ENCODE measurements around the gene CHIA.

Gene CHIA

GRCh38 chr1:111290630-111291029, at the start of gene CHIA:
Gene CHIA (plus strand): TSS chr1:111290851. CDS start chr1:111310468, 19,617 bp downstream.
- in situ Hi-C loops (cut with HindIII; ENCODE audit: low pct_ligation_motif_present, low pct_unique_long_range_greater_than_20kb, low sequenced_read_pairs) = no loop called here
- DNase-seq = peak; percentile 52

GRCh38 chr1:111241797-111242196, 48.9 kb upstream of the CHIA start:
- no peak for DNase-seq
- in situ Hi-C loops (cut with HindIII; ENCODE audit: low pct_ligation_motif_present, low pct_unique_long_range_greater_than_20kb, low sequenced_read_pairs) = no loop called here

GRCh38 chr1:111242805-111243523, 47.7 kb upstream of the CHIA start:
- in situ Hi-C loops (cut with HindIII; ENCODE audit: low pct_ligation_motif_present, low pct_unique_long_range_greater_than_20kb, low sequenced_read_pairs) = no loop called here

GRCh38 chr1:111247125-111247838, 43.4 kb upstream of the CHIA start:
- in situ Hi-C loops (cut with HindIII; ENCODE audit: low pct_ligation_motif_present, low pct_unique_long_range_greater_than_20kb, low sequenced_read_pairs) = no loop called here
- DNase-seq = no peak

More at GRCh38 chr1:111242805-111243523, 47.7 kb upstream of the CHIA start:
- DNase-seq = no peak

GRCh38 chr1:111249960-111250359, 40.7 kb upstream of the CHIA start:
- in situ Hi-C loops (cut with HindIII; ENCODE audit: low pct_ligation_motif_present, low pct_unique_long_range_greater_than_20kb, low sequenced_read_pairs) = no loop called here
- DNase-seq = no peak

DNA sequence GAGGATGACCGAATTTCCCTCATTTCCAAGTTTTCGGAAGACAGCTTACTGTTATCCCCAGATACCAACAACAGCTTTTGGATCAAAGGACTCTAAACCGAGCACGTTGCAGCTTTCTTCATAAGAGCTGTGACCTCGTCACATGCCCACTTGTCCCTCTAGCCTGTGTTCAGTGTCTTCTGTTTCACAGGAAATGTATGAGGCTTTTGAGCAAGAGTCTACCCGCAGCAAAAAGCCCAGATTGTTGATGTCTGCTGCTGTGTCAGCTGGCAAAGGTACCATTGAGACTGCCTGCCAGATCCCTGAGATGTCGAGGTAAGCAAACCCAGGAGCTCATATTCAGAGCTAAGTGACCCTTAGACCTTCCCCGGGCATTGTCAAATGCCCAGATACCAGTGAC, 39.1 kb upstream of the CHIA start:
- DNase-seq = no peak
- in situ Hi-C loops (cut with HindIII; ENCODE audit: low pct_ligation_motif_present, low pct_unique_long_range_greater_than_20kb, low sequenced_read_pairs) = no loop called here

GRCh38 chr1:111252786-111253185, 37.9 kb upstream of the CHIA start:
- DNase-seq = peak; percentile 4
- in situ Hi-C loops (cut with HindIII; ENCODE audit: low pct_ligation_motif_present, low pct_unique_long_range_greater_than_20kb, low sequenced_read_pairs) = no loop called here

DNA sequence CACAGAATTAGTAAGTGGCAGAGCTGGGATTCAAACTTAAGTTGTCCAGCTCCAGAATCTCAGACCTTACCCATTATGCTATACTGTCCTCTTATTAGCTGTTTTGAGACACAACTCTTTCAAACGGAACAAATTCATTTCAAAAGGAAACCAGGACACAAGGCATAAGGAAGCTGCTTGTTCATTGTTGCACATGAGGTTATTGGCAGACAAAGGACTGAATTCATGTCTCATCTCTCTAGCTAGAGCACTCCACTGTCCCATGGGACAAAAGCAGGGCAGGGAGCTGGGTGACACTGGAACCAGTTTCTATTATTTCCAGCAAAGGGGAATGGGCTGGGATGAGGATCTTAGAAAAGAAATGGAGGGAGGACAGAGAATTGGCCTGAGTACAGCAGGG, 36.8 kb upstream of the CHIA start:
- in situ Hi-C loops (cut with HindIII; ENCODE audit: low pct_ligation_motif_present, low pct_unique_long_range_greater_than_20kb, low sequenced_read_pairs) = no loop called here

GRCh38 chr1:111256988-111257658, 33.5 kb upstream of the CHIA start:
- in situ Hi-C loops (cut with HindIII; ENCODE audit: low pct_ligation_motif_present, low pct_unique_long_range_greater_than_20kb, low sequenced_read_pairs) = no loop called here

More for the DNA sequence above, 36.8 kb upstream of the CHIA start:
- DNase-seq = no peak

GRCh38 chr1:111267801-111268508, 22.7 kb upstream of the CHIA start:
- DNase-seq = no peak
- in situ Hi-C loops (cut with HindIII; ENCODE audit: low pct_ligation_motif_present, low pct_unique_long_range_greater_than_20kb, low sequenced_read_pairs) = no loop called here

More at GRCh38 chr1:111256988-111257658, 33.5 kb upstream of the CHIA start:
- no peak for DNase-seq

- in situ Hi-C loops (cut with HindIII; ENCODE audit: low pct_ligation_motif_present, low pct_unique_long_range_greater_than_20kb, low sequenced_read_pairs) = no loop called here
- DNase-seq = no peak
These were observed 20.7 kb upstream of the CHIA start for GRCh38 chr1:111269825-111270406.

- no peak for DNase-seq
- in situ Hi-C loops (cut with HindIII; ENCODE audit: low pct_ligation_motif_present, low pct_unique_long_range_greater_than_20kb, low sequenced_read_pairs) = no loop called here
These were observed 19.7 kb upstream of the CHIA start for GRCh38 chr1:111270771-111271463.

DNA sequence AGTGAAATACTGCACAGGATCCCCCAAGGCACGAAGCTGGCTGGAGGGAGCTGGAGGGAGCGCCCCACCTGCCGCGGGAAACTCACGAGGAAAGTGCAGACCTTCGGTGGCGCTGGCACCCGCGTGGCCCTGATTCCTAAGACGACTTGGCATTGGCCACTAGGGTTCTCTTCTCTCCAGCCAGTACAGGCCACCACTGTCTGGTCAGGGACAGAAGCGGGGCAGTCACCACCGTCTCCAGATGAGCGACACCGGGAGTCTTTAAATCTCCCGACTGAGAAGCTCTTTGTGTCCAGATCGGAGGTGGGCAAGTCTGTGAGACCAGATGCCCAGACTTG, 19.2 kb upstream of the CHIA start:
- in situ Hi-C loops (cut with HindIII; ENCODE audit: low pct_ligation_motif_present, low pct_unique_long_range_greater_than_20kb, low sequenced_read_pairs) = no loop called here
- DNase-seq = no peak

- no peak for DNase-seq
- in situ Hi-C loops (cut with HindIII; ENCODE audit: low pct_ligation_motif_present, low pct_unique_long_range_greater_than_20kb, low sequenced_read_pairs) = no loop called here
These were observed 18.6 kb upstream of the CHIA start for GRCh38 chr1:111272081-111272480.

GRCh38 chr1:111274653-111275052, 16.0 kb upstream of the CHIA start:
- in situ Hi-C loops (cut with HindIII; ENCODE audit: low pct_ligation_motif_present, low pct_unique_long_range_greater_than_20kb, low sequenced_read_pairs) = no loop called here
- DNase-seq = no peak

GRCh38 chr1:111275079-111275478, 15.6 kb upstream of the CHIA start:
- in situ Hi-C loops (cut with HindIII; ENCODE audit: low pct_ligation_motif_present, low pct_unique_long_range_greater_than_20kb, low sequenced_read_pairs) = no loop called here
- DNase-seq = no peak

GRCh38 chr1:111275780-111276433, 14.7 kb upstream of the CHIA start:
- in situ Hi-C loops (cut with HindIII; ENCODE audit: low pct_ligation_motif_present, low pct_unique_long_range_greater_than_20kb, low sequenced_read_pairs) = no loop called here
- no peak for DNase-seq

- in situ Hi-C loops (cut with HindIII; ENCODE audit: low pct_ligation_motif_present, low pct_unique_long_range_greater_than_20kb, low sequenced_read_pairs) = no loop called here
- no peak for DNase-seq
These were observed 11.5 kb upstream of the CHIA start for GRCh38 chr1:111279144-111279543.
